D341Med (cell line): ENCODE results near the gene AK4.
A peak's percentile ranks its signal among the peaks of the same experiment; 100 is the strongest.
"Not testable (repeated sequence)": the region's sequence is repeated elsewhere in the genome, so short reads cannot be mapped to it uniquely, and the experiment has no call there.

Experiments used
- DNase-seq: peaks from one replicate; pipeline ENCODE4 v3.0.0; 2012; ENCODE audit warnings: low spot score

The AK4 gene

DNA sequence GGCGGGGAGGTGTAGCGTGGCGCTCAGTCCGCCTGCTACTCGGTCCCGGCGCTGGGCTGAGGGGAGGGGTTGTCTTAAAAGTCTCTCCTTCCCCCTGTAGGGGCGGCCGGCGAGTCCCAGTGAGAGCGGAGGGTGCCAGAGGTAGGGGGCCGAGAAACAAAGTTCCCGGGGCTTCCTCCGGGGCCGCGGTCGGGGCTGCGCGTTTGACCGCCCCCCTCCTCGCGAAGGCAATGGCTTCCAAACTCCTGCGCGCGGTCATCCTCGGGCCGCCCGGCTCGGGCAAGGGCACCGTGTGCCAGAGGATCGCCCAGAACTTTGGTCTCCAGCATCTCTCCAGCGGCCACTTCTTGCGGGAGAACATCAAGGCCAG lies at the start of gene AK4:
TSS of gene AK4 (plus strand) at position 26 of the 370 bp plus-strand sequence. CDS start at position 231, 205 bp downstream.
- DNase-seq: not testable (repeated sequence)

DNA sequence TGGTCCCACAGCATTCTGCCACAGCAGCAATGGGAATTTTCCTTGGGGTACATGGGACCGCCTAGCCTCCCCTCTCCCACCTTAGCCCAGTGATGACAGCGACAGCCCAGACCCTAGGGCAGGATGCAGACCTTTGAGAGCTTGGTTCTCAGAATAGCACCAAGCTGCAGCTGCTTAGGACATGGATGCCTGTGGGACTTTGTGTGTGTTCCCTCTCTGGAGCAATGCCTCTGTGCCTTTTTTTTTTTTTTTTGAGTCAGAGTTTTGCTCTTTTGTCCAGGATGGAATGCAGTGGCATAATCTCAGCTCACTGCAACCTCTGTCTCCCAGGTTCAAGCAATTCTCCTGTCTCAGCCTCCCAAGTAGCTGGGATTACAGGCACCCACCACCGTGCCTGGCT lies 44.2 kb upstream of the AK4 start:
- DNase-seq: no peak

DNA sequence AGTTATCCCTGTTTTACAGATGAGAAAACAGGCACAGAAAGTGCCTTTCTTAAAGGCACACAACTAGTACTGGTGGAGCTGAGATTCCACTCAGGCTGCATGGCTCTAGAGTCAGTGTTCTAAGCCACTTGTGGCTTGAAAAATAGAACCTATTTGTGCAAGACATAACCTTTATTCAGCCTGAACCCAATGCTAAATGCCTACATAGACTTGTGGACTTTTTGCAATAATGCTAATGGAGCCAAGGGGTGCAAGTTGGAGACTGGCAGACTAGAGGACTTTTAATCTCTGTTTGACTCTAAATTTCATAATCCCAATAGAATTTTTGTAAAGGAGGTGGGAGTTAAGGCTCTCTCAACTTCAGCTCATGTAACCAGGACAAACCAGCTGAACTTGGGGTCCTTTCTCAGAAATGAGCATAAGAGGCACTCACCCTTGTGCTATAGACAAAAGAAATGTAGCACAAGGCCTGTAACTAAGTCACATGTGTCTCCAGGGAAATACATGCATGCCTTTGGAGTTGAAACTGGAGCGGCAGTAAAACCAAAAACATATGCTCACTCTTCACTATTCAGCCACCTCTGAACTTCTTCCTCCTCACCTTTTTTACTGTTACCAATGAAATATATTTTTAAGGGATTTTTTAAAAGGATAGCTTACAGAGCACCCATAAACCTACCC lies 43.0 kb upstream of the AK4 start:
- DNase-seq: no peak

DNA sequence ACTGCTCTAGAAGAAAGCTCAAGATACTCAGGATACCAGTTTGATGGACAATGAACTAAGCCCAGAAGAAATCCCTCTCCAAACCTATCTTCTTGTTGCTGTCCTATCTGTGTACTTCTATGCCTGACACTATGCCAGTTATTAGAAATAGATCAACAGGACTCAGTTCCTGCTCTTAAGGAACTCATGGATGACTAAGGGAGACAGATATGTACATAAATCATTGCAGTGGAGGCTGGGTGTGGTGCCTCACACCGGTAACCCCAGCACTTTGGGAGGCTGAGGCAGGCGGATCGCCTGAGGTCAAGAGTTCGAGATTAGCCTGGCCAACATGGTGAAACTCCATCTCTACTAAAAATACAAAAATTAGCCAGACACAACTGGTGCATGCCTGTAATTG lies 42.4 kb upstream of the AK4 start:
- DNase-seq: no peak

DNA sequence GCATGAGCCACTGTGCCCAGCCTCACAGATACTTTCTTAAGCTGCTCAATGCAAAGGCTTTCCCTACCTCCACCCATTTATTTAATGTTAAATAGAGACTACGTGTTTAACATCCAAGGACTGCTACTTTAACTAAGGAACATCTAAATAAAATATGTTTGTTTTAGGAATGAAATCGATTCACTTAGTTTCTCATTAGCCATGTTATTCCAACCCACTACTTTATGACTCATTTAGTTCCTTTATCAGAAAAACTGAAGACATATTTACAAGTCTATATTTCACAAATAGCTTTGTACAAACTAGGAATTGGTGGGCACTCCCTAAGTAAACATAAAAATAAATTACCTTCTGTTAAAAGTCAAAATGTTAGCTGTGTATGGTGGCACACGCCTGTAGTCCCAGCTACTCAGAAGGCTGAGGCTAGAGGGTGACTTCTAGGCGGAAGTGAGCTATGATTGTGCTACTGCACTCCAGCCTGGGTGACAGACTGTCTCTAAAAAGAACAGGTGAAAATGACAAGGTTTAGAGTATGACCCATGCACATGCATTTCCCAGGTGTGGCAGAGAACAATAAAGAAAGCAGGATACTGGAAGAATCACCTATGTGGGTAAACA lies 39.9 kb upstream of the AK4 start:
- DNase-seq: no peak

DNA sequence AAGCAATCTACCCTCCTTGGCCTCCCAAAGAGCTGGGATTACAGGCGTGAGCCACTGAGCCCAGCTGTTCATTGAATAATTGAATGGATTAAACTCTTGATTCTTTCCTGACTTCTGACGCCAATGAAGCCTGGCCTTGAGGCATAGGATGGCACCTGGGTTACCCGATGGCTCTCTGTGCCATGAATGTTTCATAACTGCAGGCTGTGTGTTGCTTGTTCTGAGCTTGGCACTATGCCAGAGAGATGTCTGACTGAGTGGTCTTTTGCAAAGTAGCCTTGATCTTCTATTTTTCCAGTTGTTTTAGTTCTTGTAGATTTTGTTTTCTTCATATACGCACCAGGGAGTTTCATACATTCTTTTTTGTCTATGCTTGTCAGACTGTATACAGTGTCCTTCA lies 38.5 kb upstream of the AK4 start:
- DNase-seq: peak; percentile 34

DNA sequence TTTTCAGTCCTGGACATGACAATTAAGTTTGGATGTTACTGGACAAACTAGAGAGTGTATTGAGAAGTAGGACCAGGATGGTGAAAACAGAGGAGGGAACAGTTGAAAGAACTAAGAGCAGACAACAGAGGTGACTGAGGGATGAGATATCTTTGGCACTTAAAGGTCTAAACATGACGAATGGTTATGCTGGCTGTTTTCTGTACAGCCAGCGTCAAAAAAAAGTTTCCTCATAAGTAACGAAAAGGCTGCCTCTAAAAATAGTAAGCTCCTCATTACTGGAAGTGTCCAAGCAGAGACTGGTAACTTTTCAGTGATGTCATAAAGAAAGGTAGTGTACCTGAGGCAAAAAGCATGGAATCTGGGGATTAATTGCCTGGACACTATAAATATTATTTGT lies 35.2 kb upstream of the AK4 start:
- no peak for DNase-seq

DNA sequence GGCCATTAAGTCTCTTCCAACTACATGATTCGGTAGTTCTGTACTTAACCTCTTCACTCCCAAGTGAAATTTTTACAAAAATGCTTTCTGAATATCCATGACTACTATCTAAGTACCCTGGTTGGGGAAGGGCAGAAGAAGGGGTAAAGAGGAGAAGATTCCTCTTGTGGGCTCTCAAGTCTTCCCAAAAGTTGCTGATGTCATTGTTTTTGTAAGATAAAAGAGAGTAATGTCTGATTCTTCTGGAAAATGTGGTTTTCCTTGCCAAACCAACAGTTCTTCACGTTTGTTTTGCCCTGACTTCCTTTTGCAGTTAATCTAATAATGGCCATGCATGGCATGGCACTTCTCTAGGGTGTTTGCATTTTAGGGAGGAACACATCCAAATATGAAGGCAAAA lies 34.7 kb upstream of the AK4 start:
- no peak for DNase-seq

DNA sequence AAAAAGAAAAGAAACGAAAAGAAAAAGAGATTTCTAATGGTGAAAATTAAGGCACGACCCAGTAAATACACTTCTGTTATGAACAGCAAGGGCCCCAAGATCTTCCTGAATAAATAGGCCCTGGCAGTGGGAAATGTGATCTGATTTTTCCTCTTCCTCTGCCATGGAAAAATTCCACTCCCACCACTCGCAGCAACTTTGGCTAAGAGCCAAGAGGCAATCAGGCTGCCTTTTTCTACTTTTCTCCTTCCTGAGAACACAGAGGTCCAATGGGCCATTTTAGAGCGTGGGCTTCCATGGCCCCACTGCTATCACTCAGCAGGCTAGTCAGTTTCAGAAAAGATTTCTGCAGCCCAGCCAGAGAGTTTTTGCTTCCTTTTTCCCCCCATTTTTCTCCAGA lies 33.7 kb upstream of the AK4 start:
- no peak for DNase-seq

DNA sequence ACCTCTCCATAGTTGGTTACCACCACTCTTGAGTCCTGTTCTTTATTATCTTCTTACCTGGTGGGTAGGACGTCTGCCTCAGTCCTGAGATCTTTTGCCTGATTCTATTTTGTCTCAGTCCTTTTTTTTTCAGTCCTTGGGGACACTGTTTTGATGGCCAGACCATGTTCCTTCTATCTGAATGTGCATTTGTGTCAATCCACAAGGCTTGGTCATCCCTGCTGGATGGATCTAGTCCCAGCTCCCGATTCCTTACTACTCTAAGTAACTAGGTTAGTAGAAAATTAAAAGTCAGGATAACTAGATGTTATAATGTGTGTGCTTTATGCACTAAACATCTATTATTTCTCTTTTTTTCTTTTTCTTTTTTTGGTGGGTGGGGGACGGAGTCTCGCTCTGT lies 28.1 kb upstream of the AK4 start:
- DNase-seq: no peak

DNA sequence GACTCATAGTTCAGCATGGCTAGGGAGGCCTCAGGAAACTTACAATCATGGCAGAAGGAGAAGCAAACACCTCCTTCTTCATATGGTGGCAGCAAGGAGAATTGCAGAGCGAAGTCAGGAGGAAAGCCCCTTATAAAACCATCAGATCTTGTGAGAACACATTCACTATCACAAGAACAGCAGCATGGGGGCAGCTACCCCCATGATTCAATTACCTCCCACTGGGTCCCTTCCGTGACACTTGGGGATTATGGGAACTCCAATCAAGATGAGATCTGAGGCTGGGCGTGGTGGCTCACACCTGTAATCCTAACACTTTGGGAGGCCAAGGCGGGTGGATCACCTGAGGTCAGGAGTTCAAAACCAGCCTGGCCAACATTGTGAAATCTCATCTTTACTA lies 18.9 kb upstream of the AK4 start:
- DNase-seq: not testable (repeated sequence)

DNA sequence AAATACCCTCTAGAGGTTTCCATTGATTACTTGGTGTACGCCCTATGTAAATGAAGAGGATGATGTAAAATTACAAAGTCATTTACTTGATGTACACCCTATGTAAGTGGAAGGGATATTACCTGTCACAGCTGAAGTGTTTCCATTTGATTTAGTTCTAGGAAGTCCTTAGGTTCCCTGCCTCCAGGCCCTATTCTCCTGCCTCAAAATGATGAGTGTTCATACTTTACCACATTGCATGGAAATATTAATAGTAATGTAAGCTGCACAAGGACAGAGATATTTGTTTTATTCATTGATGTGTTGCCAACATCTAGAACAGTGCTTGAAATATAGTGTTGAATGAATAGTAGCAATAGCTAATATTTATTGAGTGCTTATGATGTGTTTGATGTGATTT lies 9.5 kb upstream of the AK4 start:
- DNase-seq: no peak

DNA sequence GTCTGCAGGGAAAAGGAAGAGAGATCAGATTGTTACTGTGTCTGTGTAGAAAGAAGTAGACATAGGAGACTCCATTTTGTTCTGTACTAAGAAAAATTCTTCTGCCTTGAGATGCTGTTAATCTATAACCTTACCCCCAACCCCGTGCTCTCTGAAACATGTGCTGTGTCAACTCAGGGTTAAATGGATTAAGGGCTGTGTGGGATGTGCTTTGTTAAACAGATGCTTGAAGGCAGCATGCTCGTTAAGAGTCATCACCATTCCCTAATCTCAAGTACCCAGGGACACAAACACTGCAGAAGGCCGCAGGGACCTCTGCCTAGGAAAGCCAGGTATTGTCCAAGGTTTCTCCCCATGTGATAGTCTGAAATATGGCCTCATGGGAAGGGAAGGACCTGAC lies 8.2 kb upstream of the AK4 start:
- not testable (repeated sequence) for DNase-seq

DNA sequence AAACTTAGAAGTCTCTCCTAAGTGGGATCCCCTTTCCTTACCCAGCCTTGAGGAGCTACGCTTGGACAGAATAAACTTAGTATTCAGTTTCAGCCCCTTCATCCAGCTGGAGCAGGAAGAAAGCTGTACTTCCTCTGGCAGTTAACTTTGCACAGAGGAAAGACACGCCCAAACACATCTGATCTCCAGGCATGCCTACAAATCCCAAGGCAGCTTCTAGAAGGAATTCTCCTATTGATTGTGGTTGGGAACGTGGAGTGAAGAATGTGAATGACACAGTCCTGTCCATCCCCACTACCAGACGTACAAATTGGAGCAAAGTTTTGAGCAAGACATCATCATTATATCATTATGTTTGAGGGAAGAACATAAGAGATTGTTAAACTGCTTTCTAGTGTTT lies 6.6 kb upstream of the AK4 start:
- DNase-seq: no peak

DNA sequence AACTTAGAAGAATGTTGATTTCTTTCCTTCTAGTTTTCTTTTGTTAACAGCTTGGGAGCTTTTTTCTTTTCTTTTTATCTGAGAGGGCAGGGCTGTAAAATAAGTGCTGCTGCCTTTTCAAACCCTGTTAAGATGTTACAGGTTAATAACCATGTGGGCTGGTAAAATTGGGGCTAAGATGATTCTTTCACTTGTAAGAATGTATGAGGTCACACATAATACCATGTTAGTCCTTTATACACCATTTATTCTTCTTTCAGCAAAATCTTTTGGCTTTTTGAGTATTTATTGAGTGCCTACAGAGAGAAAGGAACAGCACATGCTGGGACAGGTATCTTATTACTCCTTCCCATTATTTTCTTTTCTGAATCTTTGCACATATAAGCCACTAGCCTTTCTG lies 6.1 kb upstream of the AK4 start:
- DNase-seq: no peak

DNA sequence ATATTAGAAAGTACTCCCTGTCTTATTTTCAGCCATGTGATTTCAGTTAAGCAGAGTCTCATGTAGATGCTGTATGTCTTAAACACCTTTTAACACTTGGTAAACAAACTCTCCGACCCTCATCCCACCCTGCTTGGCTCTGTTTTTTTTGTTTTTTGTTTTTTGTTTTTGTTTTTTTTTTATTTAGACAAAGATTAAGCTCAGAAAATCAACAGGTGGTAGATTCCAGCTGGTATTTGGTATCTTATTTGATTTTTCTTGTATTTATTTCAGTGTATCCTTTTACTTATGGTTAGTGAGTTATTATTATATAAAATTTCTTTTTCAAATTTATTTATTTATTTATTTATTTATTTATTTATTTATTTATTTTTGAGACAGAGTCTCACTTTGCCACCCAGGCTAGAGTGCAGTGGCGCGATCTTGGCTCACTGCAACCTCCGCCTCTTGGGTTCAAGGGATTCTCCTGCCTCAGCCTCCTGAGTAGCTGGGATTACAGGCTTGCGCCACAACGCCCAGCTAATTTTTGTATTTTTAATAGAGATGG lies 4.8 kb upstream of the AK4 start:
- DNase-seq: not testable (repeated sequence)

DNA sequence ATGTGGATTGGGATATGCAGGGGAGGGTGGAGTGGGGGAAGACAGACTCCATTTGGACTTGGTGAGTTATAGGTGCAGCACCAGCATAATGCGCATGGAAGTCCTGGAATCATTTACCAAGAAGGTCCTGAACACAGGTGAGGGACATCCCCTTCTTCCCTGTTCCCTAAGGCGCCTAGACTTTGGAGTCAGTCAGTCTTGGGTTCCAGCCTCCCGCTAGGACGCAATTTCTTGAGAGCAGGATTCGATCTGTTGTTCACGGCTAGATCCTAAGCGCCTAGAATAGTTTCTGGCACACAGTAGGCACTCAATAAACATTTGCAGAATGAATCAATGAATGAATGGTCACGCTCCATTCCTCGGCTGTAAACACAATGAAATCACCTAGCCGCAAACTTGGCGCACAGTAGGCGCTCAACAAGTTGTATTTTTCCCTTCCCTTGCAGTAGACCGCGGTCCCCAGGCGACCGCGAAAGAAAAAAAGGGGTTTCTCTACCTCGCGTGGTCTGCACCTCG lies 1.0 kb upstream of the AK4 start:
- DNase-seq: no peak

DNA sequence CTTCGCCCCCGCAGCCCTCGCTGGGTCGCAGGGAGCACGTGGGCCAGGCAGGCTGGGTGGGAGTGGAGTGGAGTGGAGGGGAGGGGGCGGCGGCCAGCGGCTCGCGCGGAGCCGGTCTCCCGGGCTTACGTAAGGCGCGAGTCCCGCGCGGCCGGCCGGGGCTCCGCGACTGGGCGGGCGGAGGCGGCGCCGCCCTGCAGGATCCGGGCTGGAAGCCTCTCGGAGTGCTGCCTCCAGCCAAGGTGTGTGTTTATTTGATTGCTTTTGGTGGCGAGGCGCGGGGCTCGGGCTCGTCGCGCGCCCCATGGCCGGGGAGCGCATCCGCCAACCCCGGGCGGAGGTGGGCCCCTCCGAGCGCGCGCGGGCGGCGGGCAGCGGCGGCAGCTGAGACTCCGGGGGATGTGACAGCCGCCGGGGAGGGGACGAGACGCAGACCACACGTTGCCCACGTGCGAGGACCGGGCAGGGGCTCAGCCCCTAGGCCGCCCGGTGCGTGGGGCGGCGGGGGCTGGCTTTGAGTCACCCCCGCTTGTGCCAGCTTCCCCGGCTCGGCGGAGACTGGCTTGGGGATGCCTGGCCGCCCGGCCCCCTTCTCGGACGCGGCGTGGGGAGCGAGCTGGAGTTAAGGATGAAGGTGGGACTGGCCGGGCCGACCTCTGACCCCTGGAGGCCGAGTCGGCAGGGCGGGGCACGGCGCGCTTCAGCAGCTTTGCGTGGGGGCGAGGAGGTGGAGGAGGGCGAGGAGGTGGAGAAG lies 402 bp upstream of the AK4 start:
- peak; percentile 76 for DNase-seq

DNA sequence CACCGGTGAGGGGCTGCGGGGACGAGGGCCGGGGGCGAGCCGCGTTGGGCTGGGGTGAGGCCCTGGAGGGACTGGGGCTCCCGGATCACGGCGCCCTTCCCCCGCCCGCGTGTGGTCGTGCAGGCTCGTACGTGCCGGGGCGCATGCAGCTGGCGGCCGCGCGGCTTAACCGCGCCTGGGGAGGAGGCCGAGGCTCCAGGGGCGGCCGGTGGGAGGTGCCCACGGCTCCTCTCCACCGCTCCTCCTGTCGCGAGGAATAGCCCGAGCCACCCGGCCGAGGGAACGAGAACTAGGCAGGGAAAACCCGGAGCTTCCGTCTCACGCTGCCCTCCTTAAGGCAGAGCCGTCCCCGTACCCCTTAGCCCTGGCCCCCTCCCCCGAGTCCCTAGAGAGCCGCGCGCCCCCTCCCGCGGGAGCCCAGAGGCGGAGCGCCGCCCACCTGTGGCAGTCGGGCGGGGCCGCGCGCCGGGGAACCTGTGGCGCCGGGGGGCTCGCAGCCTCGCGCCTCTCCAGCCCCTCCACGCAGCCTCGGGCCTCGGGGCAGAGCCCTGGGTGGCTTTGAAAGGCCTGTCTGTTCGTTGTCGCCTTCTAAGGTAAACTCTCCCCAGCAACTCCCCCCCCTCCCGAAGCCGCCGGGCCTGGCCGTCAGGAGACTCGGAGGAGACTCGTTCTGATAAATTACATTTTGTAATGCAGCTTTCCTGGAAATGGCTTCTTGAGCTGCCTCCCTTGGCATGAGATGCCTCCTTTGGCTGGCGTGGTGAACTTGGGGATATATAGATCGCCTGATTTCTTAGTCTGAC lies 746 bp downstream of the AK4 start:
- DNase-seq: peak; percentile 63

DNA sequence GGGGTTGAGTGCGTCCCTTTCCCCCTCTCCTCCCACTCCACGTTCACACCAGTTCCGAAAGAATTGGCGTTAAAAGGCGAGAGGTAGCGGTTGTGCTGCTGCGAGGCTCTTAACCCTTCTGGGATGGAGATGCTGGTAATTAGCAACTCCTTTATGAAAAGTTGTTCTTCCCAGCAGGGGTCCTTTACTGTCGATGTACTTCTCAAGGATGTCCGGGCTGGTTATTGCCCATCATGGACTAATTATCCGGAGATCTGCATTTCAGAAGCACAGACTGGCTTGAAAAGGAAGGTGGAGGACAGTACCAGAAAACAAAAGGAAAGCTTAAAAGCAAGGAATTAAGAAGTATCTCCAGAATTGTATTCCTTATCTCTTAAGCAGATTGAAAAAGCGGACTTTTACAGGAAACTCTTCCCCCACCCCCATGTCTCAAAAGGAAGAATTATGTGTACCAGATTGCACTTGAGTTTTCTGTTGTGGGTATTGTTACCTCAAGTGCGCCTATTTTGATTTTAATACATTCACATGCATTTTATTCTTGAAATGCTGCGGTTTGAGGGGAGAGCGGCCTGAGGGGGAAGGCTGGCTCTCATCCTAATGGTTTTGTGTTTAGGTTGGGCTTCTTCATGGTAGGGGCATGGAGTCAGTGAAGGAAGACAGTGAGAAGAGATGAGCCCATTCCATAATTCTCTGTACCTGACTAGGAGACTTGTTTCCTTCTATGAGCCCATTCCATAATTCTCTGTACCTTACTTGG lies 1.5 kb downstream of the AK4 start:
- no peak for DNase-seq

DNA sequence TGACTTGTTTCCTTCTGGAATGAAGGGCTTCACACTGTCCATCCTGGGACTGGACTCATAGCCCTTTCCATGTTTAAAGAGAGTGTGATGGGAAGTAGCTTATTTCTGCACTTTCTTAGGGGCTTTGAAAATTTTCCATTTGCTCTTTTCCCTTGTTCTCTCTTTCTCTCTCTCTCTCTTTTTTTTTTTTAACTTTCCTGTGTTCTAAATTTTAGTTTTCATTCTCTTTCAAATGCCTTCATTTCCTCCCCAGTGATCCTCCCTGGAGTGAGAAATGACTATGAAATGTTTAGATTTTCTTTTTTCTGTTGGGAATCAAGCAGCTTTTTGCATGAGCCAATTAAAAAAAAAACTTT lies 2.1 kb downstream of the AK4 start:
- no peak for DNase-seq
